Measurements from ENCODE around the gene EPHA10.
"Not testable (repeated sequence)": the region's sequence is repeated elsewhere in the genome, so short reads cannot be mapped to it uniquely, and the experiment has no call there.

Gene EPHA10

DNA sequence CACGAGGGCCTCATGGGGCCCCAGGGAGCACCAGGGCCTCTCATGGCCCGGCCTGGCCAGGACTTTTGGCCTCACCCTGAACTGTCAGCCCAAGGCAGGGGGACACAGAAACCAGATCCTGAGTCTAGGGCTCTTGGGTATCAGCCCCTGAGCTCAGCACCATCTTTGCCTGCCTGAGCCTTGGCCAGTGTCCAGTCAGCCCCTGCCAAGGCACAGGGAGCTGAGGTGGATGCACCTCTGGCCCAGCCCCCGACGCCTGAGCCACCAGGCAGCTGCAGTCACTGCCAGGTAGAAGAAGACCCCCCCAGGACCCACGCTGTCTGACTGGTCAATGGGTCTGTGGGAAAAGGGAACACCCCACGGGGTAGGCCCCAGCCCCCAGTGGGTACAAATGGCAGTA, 47.3 kb downstream of the EPHA10 start:
- no peak for DNase-seq (ENCODE audit: low read depth in 2 of 2)

DNA sequence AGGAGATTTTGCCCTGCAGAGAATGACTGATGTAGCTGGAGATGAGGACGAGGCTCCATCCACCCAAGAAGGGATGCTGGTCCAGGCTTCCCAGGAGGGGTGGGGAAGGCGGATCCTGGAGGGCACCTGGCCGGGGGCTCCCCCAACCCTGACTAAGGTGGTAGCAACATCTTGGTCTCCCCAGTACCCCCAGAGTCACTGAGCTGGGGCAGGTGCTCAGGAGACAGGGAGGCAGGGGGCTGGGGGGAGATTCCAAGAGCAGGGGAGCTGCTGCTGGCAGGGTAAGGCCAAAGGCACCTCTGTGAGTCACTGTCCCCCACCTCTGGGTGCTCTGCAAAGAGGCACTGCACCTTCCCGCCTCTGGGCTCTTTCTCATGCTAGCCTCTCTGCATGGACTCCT, 48.6 kb downstream of the EPHA10 start:
- DNase-seq (ENCODE audit: low read depth in 2 of 2): no peak

DNA sequence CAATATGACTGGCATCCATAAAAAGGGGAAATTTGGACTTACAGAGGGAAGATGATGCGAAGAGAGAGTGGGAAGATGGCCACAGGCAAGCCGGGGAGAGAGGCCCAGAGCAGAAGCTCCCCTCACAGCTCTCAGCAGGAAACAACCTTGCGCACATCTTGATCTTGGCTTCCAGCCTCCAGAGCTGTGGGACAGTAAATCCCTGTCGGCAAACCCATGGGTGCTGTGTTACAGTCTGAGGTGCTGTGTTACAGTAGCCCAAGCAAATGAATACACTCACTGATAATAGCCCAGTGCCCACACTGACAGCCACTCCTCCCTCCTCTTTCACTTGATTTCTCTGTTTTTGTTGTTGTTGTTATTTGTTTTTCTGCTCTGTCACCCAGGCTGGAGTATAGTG, 50.2 kb downstream of the EPHA10 start:
- no peak for DNase-seq (ENCODE audit: low read depth in 2 of 2)

DNA sequence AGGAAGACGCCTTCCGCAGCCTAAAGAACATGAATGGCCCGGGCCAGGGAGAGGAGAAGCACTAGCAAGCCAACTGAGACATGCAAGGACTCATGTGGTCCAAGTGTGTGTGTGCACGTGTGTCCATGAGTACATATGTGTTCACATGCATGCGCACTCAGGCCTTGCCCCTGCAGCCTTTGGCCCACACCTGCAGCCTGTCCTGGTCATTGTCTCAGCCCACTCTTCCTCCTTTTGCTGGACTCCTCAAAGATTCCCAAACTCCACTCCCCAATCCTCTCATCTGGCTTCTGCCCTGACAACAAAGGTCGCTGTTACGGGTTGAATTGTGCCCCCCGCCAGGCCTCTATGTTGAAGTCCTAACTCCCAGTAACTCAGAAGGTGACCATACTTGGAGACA, 50.7 kb downstream of the EPHA10 start:
- no peak for DNase-seq (ENCODE audit: low read depth in 2 of 2)

DNA sequence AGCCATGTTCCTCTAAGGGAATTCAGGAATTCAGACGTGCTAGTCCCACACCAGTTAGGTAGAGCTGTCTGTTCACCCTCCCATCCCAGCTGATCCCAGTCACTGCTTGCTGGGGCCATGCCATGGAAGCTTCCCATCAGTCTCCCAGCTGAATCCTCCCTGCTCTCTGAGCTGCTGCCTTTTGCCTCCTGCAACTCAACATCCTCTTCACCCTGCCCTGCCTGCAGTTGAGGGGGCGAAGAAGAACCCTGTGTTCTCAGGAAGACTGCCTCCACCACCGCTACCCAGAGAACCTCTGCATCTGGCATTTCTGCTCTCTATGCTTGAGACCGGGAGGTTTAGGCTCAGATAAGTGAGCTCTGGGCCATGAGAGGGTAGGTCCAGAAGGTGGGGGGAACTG, 56.4 kb downstream of the EPHA10 start:
- DNase-seq (ENCODE audit: low read depth in 2 of 2): no peak

DNA sequence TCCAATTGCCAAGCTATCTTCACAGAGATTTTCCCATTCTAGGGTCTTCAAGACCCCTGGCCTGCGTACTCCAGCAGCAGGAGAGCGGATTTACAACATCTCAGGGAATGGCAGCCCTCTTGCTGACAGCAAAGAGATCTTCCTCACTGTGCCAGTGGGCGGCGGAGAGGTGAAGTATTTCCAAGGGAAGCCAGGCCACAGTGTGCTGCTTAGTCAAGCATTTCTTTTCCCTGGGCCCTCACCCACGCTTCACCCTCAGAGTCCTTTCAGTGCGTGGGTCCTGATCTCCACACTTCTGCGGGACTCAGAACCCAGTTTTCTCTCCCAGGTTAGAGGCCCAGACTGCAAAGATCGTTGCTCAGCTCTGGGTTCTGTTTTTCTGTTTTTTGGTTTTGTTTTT, 59.5 kb downstream of the EPHA10 start:
- no peak for DNase-seq (ENCODE audit: low read depth in 2 of 2)

DNA sequence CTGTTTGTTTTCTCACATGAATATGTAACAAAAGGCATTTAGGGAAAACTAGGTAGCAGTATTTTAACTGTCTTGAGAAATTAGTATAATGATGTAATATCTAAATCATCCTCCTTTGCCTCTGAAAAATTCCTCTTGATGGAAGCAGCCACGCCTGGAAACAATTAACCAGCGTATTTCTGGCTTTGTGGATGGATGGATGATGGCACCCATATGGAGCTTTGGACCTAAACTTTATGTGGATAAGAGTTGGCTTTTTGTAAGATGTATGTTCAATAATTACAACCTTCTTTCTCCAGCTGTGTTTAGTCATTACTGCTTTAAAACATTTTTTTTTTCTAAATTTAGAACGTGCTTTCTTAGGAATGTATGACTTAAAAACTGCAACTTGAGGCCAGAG, 60.0 kb downstream of the EPHA10 start:
- no peak for DNase-seq (ENCODE audit: low read depth in 2 of 2)

DNA sequence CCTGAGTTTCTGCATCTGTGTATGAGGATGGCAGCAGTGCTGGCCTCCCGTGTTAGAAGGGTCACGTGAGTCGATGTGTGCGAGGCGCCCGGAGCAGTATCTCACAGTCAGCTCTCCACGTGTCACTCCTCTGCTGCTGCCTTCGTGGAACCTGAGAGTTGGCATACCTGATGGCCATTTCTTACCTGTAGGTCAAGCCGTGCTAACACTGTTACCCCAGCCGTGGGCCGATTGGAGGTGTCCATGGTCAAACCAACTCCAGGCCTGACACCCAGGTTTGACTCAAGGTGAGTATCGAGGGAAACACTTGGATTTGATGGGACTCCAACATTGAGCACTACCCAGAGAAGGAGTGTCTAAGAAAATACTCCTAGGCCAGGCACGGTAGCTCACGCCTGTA, 61.9 kb downstream of the EPHA10 start:
- no peak for DNase-seq (ENCODE audit: low read depth in 2 of 2)

DNA sequence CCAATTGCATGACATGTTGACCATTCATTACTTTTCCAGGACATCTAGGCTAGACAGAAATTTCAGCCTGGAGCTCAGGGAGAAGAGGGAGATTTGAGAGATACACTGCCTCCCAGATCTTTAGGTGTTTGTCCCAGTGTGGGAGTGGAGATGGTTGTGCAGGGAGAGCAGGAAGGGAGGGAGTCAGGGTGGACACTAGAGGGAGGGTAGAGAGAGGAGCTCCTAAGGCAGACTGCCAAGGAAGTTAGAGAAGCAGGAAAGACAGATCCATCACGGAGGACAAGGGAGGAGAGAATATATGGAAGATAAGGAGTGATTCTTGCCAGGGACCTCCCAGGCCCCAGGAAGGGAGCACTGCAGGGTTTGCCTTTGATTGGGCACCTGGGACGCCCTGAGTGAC, 63.9 kb downstream of the EPHA10 start:
- no peak for DNase-seq (ENCODE audit: low read depth in 2 of 2)

DNA sequence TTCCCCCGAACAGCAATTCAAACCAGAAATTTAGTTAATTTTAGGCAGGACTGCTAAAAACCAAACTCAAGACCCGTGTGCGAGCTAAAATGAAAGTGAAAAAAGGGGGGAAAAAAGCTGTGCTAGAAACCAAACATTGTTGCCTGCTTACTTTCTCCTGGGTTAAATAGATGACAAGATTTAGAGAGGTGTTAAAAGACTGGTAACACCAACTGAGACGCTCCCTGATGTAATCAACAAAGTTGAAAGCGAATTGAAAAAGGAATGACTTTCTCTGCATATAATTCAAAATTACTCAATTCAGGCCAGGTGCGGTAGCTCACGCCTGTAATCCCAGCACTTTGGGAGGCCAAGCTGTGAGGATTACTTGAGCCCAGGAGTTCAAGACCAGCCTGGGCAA, 65.8 kb downstream of the EPHA10 start:
- DNase-seq (ENCODE audit: low read depth in 2 of 2): no peak

DNA sequence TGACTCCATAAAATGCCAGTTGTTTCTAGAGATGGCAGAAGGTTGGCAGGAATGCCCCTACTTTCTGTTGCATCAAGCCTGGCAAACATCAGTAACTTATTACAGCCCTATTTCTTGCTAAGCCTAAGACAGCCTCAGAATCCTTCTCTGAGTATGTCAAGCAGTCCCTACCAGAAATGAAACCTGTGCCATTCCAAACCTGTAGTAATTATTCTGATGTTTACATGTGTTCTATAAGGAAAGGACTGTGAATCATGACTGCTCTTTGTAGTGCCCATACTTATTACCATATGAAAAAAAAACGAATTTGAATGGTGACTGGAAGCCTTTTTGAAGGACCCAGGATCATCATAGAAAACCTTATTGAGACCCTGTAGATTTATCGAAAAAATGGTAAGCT, 67.2 kb downstream of the EPHA10 start:
- DNase-seq (ENCODE audit: low read depth in 2 of 2): no peak

DNA sequence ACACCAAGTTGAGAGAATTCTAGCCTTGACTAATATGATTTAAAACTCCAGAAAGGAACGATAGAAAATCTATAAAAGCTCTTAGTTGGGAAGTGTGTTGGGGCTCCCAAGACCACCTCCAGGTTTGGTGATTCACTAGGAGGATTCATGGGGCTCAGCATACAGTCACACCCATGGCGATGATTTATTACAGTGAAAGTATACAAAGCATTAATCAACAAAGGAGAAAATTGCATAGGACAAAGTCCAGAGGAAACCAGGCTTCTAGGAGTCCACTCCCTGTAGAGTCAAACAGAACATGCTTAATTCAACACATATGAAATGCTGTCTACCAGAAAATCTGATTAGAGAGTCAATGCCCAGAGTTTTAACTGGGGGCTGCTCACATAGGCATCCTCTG, 67.8 kb downstream of the EPHA10 start:
- no peak for DNase-seq (ENCODE audit: low read depth in 2 of 2)

DNA sequence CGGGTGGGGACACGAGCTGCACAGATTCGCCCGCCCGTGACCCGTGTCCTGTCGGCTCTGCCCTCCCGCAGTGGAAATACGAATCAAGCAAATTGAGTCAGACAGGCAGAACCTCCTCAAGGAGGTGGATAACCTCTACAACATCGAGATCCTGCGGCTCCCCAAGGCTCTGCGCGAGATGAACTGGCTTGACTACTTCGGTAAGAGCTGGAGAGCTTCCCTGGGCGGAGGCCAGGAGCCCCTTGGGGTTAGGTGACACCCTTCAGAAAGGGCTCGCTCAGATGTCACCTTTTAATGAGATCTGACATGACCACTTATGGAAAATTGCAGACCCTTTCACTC, 72.1 kb downstream of the EPHA10 start:
- DNase-seq (ENCODE audit: low read depth in 2 of 2): peak in 1 of 2 donors; percentile 11

DNA sequence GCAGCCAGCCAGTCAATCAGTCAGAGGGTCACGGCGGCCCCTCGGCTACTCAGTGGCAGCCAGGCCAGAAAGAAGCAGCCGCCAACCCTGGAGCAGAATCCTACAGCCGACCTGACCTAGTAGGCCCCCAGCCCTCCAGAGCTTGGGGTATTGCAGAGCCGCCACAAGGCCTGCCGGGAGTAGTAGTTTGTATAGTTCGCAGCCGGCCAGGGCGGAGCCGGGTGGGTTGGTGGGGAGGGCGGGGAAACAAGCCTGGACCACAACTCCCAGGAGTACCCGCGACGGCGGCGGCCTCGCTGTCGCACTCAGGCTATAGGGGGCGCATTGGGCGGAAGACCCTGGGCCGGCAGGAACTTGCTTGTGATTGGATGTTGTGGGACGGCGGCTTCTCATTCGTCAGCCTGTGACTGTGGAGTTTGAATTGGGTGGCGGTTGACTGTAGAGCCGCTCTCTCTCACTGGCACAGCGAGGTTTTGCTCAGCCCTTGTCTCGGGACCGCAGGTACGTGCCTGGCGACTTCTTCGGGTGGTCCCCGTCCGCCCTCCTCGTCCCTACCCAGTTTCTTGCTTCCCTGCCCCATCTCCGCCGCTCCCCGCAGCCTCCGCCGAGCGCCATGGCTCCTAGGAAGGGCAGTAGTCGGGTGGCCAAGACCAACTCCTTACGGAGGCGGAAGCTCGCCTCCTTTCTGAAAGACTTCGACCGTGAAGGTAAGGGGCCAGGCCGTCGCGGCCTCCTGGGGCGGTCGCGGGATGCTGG, 72.7 kb downstream of the EPHA10 start, which contains the start of gene CDCA8:
TSS of gene CDCA8 (plus strand) at position 439 of the 756 bp plus-strand sequence. CDS start at position 614, 175 bp downstream.
- DNase-seq (ENCODE audit: low read depth in 2 of 2): peak; percentile 98

DNA sequence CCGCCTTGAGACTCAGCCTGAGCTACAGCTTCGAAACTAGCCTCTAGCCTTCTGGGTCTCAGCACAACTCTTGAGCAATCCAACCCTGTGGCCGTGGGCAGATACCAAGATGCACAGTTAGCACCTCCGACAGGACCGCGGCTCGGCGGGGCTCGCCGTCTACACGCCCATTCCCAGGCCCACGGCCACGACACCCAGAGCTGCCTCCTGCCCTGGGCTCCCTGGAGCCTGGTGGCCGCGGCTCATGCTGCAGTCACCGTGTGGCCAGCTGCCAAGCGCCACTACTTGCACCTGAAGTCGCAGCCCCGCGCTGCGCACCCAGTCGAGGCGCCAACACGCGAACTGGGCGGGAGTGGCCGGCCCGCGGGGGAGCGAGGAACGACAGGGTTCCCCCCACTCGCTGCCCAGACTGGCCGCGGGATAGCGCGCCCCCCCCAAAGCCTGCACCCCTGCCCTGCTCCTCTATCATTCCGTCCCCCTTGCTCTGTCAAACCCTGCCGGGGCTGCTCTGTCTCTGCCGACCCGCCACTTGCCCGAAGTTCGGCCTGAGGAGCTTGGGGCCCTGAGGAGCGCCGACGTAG, 73.3 kb downstream of the EPHA10 start:
- peak in 1 of 2 donors; percentile 16 for DNase-seq (ENCODE audit: low read depth in 2 of 2)

DNA sequence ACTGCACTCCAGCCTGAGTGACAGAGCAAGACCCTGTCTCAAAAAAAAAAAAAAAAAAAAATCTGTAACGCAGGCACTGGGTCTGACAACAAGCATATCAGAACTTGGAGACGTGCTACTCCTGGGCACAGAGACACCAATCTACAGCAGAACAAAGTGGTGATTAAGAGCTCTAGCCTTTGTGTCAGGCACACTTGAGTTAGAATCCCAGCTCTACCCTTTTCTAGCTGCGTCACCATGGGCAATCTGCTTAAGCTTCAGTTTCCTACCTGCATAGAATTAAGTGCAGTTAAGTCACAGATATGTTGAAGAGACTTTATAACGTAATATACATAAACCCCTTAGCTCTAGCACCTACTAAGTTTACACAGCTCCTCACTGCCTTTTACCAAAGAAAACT, 76.0 kb downstream of the EPHA10 start:
- DNase-seq (ENCODE audit: low read depth in 2 of 2): no peak

DNA sequence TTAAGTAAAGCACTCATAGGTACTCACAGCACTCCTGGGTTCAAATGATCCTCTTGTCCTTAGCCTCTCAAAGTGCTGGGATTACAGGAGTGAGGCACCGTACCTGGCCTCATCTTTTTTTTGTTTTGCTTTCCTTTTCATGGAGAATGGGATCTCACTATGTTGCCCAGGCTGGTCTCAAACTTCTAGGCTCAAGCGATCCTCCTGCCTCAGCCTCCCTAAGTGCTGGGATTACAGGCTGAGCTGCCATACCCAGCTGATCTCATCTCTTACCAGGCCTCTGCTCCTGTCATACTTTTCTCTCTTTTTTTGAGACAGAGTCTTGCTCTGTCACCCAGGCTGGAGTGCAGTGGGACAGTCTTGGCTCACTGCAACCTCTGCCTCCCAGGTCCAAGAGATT, 77.2 kb downstream of the EPHA10 start:
- not testable (repeated sequence) for DNase-seq (ENCODE audit: low read depth in 2 of 2)

DNA sequence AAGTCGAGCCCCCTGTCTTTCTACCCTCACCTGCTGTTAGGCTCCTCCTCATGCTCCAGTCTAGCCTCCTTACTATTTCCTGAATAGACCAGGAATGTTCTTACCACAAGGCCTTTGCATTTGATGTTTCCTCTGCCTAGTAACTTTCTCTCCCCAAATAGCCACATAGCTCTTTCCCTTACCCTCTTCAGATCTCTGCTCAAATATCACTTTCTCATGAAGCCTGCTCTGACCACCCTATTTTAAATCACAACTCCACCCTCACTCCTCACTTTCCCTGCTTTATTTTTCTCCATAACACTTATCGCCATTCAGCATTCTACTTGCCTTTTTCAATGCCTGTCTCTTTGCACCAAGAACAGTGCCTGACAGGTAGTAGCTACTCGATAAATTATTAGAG, 79.2 kb downstream of the EPHA10 start:
- no peak for DNase-seq (ENCODE audit: low read depth in 2 of 2)

DNA sequence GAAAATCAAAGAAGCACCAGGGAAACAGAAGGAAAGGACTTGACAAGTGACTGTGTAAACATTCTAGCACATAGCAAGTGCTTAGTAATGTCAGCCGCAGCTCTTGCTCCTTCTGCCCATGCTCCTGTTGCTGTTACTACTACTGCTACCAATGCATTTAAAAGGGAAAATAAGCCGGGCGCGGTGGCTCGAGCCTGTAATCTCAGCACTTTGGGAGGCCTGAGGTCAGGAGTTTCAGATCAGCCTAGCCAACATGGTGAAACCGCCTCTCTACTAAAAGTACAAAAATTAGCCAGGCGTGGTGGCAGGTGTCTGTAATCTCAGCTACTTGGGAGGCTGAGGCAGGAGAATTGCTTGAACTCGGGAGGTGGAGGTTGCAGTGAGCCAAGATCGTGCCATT, 80.7 kb downstream of the EPHA10 start:
- DNase-seq (ENCODE audit: low read depth in 2 of 2): not testable (repeated sequence)

DNA sequence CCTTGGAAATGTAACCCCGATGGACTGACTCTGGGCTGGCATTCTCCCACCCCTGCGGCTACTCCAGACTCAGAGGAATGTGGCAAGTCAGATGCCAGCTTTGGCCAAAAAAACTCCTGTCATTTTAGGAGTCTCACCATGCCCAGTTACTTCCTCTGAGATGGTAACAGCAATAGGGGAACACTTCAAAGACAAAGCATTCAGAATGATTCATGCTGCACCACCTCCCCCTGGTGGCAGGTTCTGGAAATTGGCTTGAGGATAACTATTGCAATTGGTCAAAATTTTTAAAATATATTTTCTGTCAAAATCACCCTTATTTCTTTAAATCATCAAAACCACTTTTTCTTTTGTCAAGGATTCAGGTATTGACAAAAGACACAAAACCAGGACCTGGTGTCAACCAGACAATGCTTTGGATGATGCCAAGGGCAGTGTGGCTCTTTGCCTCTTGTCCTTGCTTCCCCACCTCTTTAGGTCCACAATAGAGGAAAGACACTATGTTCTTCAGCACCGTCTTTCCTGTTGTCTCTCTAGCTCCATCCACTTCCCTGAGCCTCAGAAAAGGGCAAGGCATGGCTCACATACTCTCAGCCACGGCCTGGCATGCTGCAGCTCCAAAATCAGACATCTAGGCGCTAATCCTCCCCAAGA, 82.5 kb downstream of the EPHA10 start:
- DNase-seq (ENCODE audit: low read depth in 2 of 2): peak; percentile 48 to 70

DNA sequence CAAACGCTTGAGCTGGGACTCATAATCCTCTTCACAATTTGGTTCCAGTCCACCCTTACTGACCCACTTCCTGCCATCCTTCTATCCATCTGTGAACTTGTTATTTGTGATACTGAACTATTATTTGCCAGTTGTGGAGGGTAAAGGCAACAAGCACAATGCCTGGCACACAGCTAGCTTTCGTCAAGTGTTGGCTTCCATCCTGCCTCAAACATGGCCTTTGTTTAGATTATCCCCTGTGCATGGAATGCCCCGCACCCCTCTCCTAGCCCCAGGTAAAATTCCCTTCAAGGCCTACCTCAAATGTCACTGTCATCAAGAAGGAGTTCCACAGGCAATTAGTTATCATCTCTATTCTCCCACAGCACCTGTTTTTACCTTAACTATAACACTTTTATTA, 84.0 kb downstream of the EPHA10 start:
- no peak for DNase-seq (ENCODE audit: low read depth in 2 of 2)

DNA sequence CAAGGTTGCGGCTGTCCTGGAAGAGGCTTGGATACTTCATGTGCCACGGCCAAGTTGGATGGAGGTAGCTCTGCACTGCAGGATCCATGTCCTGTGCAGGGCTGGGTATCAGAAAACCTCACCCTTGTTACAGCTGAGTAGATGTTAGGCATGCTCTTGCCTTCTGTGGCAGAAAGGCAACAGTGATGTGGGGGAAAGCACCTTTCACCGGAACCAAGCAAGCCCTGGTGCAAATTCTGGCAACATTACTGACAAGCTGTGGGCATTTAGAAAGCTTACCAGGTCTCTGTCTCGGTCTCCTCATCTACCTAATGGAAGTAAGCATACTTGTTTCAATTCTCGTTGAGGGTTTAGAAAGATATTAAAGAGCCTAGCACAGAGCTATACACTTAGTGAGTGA, 87.1 kb downstream of the EPHA10 start:
- DNase-seq (ENCODE audit: low read depth in 2 of 2): no peak

DNA sequence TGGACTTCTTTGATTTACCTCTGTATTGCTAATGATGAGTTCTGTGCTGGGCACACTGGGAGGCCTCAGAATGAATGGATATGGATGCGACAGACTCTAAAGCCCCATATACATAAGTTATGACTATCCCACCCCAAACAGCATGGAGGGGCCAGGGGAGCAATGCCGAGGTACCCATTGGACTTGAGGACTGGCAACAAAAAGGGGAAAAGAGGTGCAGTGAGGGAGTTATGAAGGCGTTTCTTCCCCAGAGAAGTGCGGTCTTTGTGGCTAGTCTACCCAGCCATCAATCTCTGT, 87.8 kb downstream of the EPHA10 start:
- no peak for DNase-seq (ENCODE audit: low read depth in 2 of 2)

Measured in stimulated activated CD4-positive, alpha-beta T cell treated with anti-CD3 and anti-CD28 coated beads, Interleukin-15, amount 100 ng/mL, for 48 hours (primary cell).